WI38 (cell line): ENCODE results near the gene MRAP2.

Experiments
- H3K4me3 ChIP-seq: 2 replicates; pipeline ENCODE4 v1.5.1; 2011; ENCODE audit warnings: low read depth, mild to moderate bottlenecking, control low read depth, low read length
- TF ChIP-seq, protein P1 (sequence below): IDR thresholded peaks from 2 replicates; pipeline ENCODE4 v1.5.1; 2012; ENCODE audit warnings: low read depth, mild to moderate bottlenecking, control low read depth, low read length

The MRAP2 gene

DNA sequence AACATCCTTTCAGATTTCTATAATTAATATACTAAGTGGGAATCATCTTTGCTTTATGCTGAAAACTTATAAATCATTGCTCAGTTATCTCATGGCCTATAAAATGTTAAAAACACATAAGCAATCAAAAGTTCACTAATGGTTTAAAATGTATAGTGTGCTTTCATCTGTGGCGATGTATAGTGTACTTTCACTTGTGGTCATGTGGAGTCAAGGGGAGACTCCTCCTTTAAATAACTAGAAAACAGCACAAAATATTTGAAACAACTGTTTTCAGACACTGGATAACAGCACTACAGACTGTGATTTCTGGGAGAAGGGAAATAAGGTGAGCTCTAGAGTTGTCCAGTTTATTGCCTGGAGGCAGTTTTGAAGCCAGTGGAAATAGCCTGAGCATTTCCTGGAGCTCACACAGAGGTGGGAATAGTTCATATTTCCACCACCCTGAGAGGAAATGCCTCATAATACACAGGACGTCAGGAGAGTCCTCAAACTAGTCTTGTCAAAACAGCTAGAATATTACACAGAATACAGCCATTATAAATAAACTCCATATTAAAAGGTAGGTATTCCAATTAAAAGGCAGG, 104.5 kb downstream of the MRAP2 start:
- TF ChIP-seq, protein P1, sequence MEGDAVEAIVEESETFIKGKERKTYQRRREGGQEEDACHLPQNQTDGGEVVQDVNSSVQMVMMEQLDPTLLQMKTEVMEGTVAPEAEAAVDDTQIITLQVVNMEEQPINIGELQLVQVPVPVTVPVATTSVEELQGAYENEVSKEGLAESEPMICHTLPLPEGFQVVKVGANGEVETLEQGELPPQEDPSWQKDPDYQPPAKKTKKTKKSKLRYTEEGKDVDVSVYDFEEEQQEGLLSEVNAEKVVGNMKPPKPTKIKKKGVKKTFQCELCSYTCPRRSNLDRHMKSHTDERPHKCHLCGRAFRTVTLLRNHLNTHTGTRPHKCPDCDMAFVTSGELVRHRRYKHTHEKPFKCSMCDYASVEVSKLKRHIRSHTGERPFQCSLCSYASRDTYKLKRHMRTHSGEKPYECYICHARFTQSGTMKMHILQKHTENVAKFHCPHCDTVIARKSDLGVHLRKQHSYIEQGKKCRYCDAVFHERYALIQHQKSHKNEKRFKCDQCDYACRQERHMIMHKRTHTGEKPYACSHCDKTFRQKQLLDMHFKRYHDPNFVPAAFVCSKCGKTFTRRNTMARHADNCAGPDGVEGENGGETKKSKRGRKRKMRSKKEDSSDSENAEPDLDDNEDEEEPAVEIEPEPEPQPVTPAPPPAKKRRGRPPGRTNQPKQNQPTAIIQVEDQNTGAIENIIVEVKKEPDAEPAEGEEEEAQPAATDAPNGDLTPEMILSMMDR: no peak
- H3K4me3 ChIP-seq: no peak overlapping the region

DNA sequence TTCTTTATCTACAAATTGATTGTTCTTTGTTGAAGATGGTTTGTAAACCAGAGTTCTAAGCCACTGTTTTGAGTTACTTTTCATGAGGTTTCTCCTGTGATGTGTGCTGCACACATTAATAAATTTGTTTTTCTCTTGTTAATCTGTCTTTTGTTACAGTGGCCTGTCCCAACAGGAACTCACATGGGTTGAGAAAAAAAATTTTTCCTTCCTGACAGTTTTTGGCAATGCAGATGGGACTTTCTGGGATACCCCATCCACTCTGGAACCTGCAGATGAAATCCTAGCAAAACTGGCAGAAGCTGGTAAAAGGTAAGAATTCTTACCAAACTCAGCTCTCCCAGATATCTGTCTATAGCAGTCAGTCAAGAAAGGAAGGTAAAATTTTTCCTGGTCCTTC, 105.7 kb downstream of the MRAP2 start:
- TF ChIP-seq, protein P1: no peak
- H3K4me3 ChIP-seq: no peak overlapping the region
